PC-9 (cell line): ENCODE results near the gene PRLR.

ENCODE experiments used
- EZH2 ChIP-seq: fragments of 200-600 bp; sonication (generic); IDR thresholded peaks from 2 replicates; pipeline ENCODE4 v1.8.0; 2017; ENCODE audit warnings: antibody characterized with exemption, low read depth
- TF ChIP-seq, protein P1 (sequence below): fragments of 200-600 bp; sonication (generic); conservative IDR thresholded peaks from 2 replicates; pipeline ENCODE4 v1.6.1; 2017; ENCODE audit warnings: mixed run types, antibody characterized with exemption, mild to moderate bottlenecking, moderate library complexity

- TF ChIP-seq, protein P1, sequence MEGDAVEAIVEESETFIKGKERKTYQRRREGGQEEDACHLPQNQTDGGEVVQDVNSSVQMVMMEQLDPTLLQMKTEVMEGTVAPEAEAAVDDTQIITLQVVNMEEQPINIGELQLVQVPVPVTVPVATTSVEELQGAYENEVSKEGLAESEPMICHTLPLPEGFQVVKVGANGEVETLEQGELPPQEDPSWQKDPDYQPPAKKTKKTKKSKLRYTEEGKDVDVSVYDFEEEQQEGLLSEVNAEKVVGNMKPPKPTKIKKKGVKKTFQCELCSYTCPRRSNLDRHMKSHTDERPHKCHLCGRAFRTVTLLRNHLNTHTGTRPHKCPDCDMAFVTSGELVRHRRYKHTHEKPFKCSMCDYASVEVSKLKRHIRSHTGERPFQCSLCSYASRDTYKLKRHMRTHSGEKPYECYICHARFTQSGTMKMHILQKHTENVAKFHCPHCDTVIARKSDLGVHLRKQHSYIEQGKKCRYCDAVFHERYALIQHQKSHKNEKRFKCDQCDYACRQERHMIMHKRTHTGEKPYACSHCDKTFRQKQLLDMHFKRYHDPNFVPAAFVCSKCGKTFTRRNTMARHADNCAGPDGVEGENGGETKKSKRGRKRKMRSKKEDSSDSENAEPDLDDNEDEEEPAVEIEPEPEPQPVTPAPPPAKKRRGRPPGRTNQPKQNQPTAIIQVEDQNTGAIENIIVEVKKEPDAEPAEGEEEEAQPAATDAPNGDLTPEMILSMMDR = no peak
- no peak for TF ChIP-seq EZH2
Observed at GRCh38 chr5:35180046-35180445, 50.2 kb downstream of the PRLR start.
